ENCODE results near the gene PDLIM7. TPM values are rescaled to one million over a fixed set of nuclear protein-coding genes. Genes with fewer than 3 reads are reported as not detected.

The PDLIM7 gene
- total and polyA plus RNA-seq, 2 donors (not counting 3 experiments of a cell fraction or from before 2014, with no cell fraction given): 314 to 318 TPM

DNA sequence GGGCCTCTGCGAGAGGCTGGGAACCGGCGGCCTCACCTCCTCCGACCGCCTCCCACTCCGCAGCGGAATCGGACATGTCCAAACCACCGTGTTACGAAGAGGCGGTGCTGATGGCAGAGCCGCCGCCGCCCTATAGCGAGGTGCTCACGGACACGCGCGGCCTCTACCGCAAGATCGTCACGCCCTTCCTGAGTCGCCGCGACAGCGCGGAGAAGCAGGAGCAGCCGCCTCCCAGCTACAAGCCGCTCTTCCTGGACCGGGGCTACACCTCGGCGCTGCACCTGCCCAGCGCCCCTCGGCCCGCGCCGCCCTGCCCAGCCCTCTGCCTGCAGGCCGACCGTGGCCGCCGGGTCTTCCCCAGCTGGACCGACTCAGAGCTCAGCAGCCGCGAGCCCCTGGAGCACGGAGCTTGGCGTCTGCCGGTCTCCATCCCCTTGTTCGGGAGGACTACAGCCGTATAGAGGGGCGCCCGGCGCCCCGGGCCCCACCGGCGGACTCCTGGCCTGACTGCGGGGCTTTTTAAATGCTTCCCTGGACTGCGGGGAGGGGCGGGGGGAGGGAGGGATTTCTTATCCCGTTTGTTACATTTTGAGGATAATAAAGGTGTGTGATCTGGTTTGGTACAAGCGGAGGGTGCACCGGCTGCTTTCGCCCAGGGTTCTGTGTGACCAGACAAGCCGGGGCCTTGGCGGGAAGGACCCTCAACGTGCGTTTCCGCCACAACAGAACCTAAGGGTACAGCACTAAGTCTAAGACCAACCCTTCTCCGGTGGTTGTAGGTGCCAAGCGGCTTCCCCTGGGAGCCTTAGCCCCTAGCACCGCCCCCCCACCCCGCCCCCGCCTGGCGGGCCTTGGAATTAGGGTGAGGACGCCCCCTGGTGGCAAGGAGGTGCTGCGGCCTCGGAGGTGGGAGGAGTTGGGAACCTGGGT lies 41.5 kb downstream of the PDLIM7 start:
- H4K20me1 ChIP-seq (replicated peaks; ENCODE audit: control insufficient read depth, extremely low read depth, insufficient read depth, low read length): no peaks in the 10 kb centered on the region
- dilution Hi-C loops (cut with MboI; ENCODE audit: extremely low pct_ligation_motif_present, low sequenced_read_pairs): no loop called here
- no peak overlapping the region for H3K27ac ChIP-seq (ENCODE audit: insufficient read depth, low read depth, low read length)
- peak; percentile 83 for FAIRE-seq
- H3K9me3 ChIP-seq (replicated peaks; ENCODE audit: control insufficient read depth, insufficient read depth, low read length): no peaks in the 10 kb centered on the region
- no peak overlapping the region for H3K9ac ChIP-seq (replicated peaks; ENCODE audit: extremely low read depth, insufficient read depth, low read length)
- peak; percentile 84 for DNase-seq (ENCODE audit: low read depth, low spot score)
- BruUV-seq (replicated peaks): TSS peak; percentile 19
- no peaks in the 10 kb centered on the region for H3K79me2 ChIP-seq (ENCODE audit: control insufficient read depth, insufficient read depth, low read length)
- POLR2A ChIA-PET: interaction anchor here (2.5 kb wide), 1 partner anchor 66 kb away, joined by 12 read pairs; no protein-coding TSS in a partner anchor
- H3K9me1 ChIP-seq (replicated peaks; ENCODE audit: control insufficient read depth, extremely low read depth, insufficient read depth, low read length): no peaks in the 10 kb centered on the region
- no peaks in the 10 kb centered on the region for H3K27me3 ChIP-seq (ENCODE audit: control insufficient read depth in 2 of 2, insufficient read depth in 2 of 2, low read length in 2 of 2)
- H3K36me3 ChIP-seq (ENCODE audit: control insufficient read depth in 2 of 2, extremely low read depth in 1 of 2, insufficient read depth in 2 of 2, low read length in 2 of 2): peaks cover 7 to 34% of the 10 kb centered on the region in 2 experiments
- TF ChIP-seq, protein P1, sequence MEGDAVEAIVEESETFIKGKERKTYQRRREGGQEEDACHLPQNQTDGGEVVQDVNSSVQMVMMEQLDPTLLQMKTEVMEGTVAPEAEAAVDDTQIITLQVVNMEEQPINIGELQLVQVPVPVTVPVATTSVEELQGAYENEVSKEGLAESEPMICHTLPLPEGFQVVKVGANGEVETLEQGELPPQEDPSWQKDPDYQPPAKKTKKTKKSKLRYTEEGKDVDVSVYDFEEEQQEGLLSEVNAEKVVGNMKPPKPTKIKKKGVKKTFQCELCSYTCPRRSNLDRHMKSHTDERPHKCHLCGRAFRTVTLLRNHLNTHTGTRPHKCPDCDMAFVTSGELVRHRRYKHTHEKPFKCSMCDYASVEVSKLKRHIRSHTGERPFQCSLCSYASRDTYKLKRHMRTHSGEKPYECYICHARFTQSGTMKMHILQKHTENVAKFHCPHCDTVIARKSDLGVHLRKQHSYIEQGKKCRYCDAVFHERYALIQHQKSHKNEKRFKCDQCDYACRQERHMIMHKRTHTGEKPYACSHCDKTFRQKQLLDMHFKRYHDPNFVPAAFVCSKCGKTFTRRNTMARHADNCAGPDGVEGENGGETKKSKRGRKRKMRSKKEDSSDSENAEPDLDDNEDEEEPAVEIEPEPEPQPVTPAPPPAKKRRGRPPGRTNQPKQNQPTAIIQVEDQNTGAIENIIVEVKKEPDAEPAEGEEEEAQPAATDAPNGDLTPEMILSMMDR (IDR thresholded peaks at IDR 0.05; ENCODE audit: extremely low read depth in 1 of 2, insufficient read depth in 1 of 2, low read depth in 1 of 2, low read length in 2 of 2): peak; percentile 71 to 99
- no peak for TF ChIP-seq GATA2 (IDR thresholded peaks at IDR 0.05; ENCODE audit: insufficient read depth, insufficient read length, low read depth, low read length)
- TF ChIP-seq EZH2 (IDR thresholded peaks at IDR 0.05; ENCODE audit: borderline replicate concordance, low read depth, low read length, severe bottlenecking): no peak
- peak; percentile 48 for TF ChIP-seq POLR2AphosphoS5 (IDR thresholded peaks at IDR 0.05; ENCODE audit: insufficient read depth, low read depth, low read length)
- no peak for TF ChIP-seq MYC (IDR thresholded peaks at IDR 0.05; ENCODE audit: low read depth, low read length)
- TF ChIP-seq, protein P2, sequence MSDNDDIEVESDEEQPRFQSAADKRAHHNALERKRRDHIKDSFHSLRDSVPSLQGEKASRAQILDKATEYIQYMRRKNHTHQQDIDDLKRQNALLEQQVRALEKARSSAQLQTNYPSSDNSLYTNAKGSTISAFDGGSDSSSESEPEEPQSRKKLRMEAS (IDR thresholded peaks at IDR 0.05; ENCODE audit: insufficient read depth, insufficient read length): no peak
- peak; percentile 42 for TF ChIP-seq POLR2A (IDR thresholded peaks at IDR 0.05; ENCODE audit: low read depth, low read length)
- no peak for TF ChIP-seq JUN (IDR thresholded peaks at IDR 0.05; ENCODE audit: borderline replicate concordance, insufficient read depth, insufficient read length, low read depth)
- TF ChIP-seq FOS (IDR thresholded peaks at IDR 0.05; ENCODE audit: borderline replicate concordance, insufficient read depth, low read length): no peak
- H2AFZ ChIP-seq (ENCODE audit: low read depth, low read length): no peak overlapping the region
- H3K4me2 ChIP-seq (ENCODE audit: insufficient read depth, low read length): peak overlapping the region; percentile 61
- intact Hi-C loops (cut with micrococcal nuclease): loop anchor here (1.0 to 2.0 kb wide), 4 partner anchors 29 to 147 kb away; partner anchors contain the start of gene GRK6
- H3K4me1 ChIP-seq (ENCODE audit: control insufficient read depth, extremely low read depth, insufficient read depth, low read length): peaks cover 28% of the 10 kb centered on the region
- H3K4me3 ChIP-seq (replicated peaks in 1 of 3; ENCODE audit: insufficient read depth in 1 of 3, low read depth in 1 of 3, low read length in 3 of 3): peak overlapping the region in 2 of 3 experiments; percentile 17 to 38
- CTCF ChIA-PET: interaction anchor here (0.7 to 13.5 kb wide), 33 partner anchors 8 to 1726 kb away, joined by 3 to 288 read pairs (median 6); partner anchors contain the start of genes DBN1, F12, GRK6 and PDLIM7
